ENCODE results near the gene SAMD3.
"Not testable (repeated sequence)": the region's sequence is repeated elsewhere in the genome, so short reads cannot be mapped to it uniquely, and the experiment has no call there.

SAMD3 gene

GRCh38 chr6:130260614-130261241 is 38.0 kb upstream of the SAMD3 start:
- H3K36me3 ChIP-seq (ENCODE audit: control insufficient read depth, low read length); H3K27ac ChIP-seq (ENCODE audit: low read depth, low read length); H3F3A ChIP-seq (ENCODE audit: control insufficient read depth, insufficient read depth); H3K27me3 ChIP-seq (ENCODE audit: control insufficient read depth, low read length); H3K79me2 ChIP-seq (ENCODE audit: control insufficient read depth, low read length); H3K9me2 ChIP-seq (replicated peaks; ENCODE audit: control insufficient read depth, low read length); H4K20me1 ChIP-seq (ENCODE audit: control insufficient read depth, insufficient read depth, low read depth, low read length); H3K9me3 ChIP-seq (ENCODE audit: control insufficient read depth, insufficient read depth, low read length); H3K4me1 ChIP-seq (ENCODE audit: control insufficient read depth, low read length): not testable (repeated sequence)
- Histone ChIP-seq H3K4me2 (ENCODE audit: low read length) (peak overlapping the region; percentile 22; the same call in 1 of the 2 replicates), H3K4me3 (ENCODE audit: low read length) (0 out of 2 replicates have a peak overlapping the region, but pooled peaks have one; percentile 6)

- H3K4me1 ChIP-seq (ENCODE audit: control insufficient read depth, low read length); H3K27ac ChIP-seq (ENCODE audit: low read depth, low read length); H4K20me1 ChIP-seq (ENCODE audit: control insufficient read depth, insufficient read depth, low read depth, low read length); H3K4me2 ChIP-seq (ENCODE audit: low read length); H3K79me2 ChIP-seq (ENCODE audit: control insufficient read depth, low read length); H3K9me3 ChIP-seq (ENCODE audit: control insufficient read depth, insufficient read depth, low read length); H3K9me2 ChIP-seq (replicated peaks; ENCODE audit: control insufficient read depth, low read length); H3K27me3 ChIP-seq (ENCODE audit: control insufficient read depth, low read length); H3F3A ChIP-seq (ENCODE audit: control insufficient read depth, insufficient read depth); H3K36me3 ChIP-seq (ENCODE audit: control insufficient read depth, low read length); H3K4me3 ChIP-seq (ENCODE audit: low read length): not testable (repeated sequence)
Measured at GRCh38 chr6:130260050-130260462, 37.3 kb upstream of the SAMD3 start.

GRCh38 chr6:130259557-130259956 is 36.8 kb upstream of the SAMD3 start:
- TF ChIP-seq EZH2phosphoT487 (IDR thresholded peaks at IDR 0.05; ENCODE audit: borderline replicate concordance, low read length) = no peak
- no peak for TF ChIP-seq CTCF (IDR thresholded peaks at IDR 0.05; ENCODE audit: low read depth, low read length, poor library complexity, severe bottlenecking)
- H3K4me3 ChIP-seq (ENCODE audit: low read length) = no peak overlapping the region
- peaks cover 8% of the 10 kb centered on the region for H3K4me1 ChIP-seq (ENCODE audit: control insufficient read depth, low read length)
- no peaks in the 10 kb centered on the region for H3K79me2 ChIP-seq (ENCODE audit: control insufficient read depth, low read length)
- H3K36me3 ChIP-seq (ENCODE audit: control insufficient read depth, low read length) = no peaks in the 10 kb centered on the region
- no peaks in the 10 kb centered on the region for H3K9me3 ChIP-seq (ENCODE audit: control insufficient read depth, insufficient read depth, low read length)
- no peaks in the 10 kb centered on the region for H3F3A ChIP-seq (ENCODE audit: control insufficient read depth, insufficient read depth)
- H4K20me1 ChIP-seq (ENCODE audit: control insufficient read depth, insufficient read depth, low read depth, low read length) = no peaks in the 10 kb centered on the region
- no peak overlapping the region for H3K4me2 ChIP-seq (ENCODE audit: low read length)
- no peaks in the 10 kb centered on the region for H3K27me3 ChIP-seq (ENCODE audit: control insufficient read depth, low read length)
- H3K9me2 ChIP-seq (replicated peaks; ENCODE audit: control insufficient read depth, low read length) = no peaks in the 10 kb centered on the region
- no peak overlapping the region for H3K27ac ChIP-seq (ENCODE audit: low read depth, low read length)

- Histone ChIP-seq H3K4me3 (ENCODE audit: low read length) (no peak overlapping the region), H3K4me2 (ENCODE audit: low read length) (no peak overlapping the region), H3K79me2 (ENCODE audit: control insufficient read depth, low read length) (no peaks in the 10 kb centered on the region)
Measured at GRCh38 chr6:130259140-130259539, 36.4 kb upstream of the SAMD3 start.

More at GRCh38 chr6:130259140-130259539, 36.4 kb upstream of the SAMD3 start:
- H3K36me3 ChIP-seq (ENCODE audit: control insufficient read depth, low read length) = no peaks in the 10 kb centered on the region
- no peaks in the 10 kb centered on the region for H4K20me1 ChIP-seq (ENCODE audit: control insufficient read depth, insufficient read depth, low read depth, low read length)
- H3K9me3 ChIP-seq (ENCODE audit: control insufficient read depth, insufficient read depth, low read length) = no peaks in the 10 kb centered on the region
- H3K27me3 ChIP-seq (ENCODE audit: control insufficient read depth, low read length) = no peaks in the 10 kb centered on the region
- H3K4me1 ChIP-seq (ENCODE audit: control insufficient read depth, low read length) = peaks cover 8% of the 10 kb centered on the region
- H3K9me2 ChIP-seq (replicated peaks; ENCODE audit: control insufficient read depth, low read length) = no peaks in the 10 kb centered on the region
- H3K27ac ChIP-seq (ENCODE audit: low read depth, low read length) = no peak overlapping the region
- TF ChIP-seq CTCF (IDR thresholded peaks at IDR 0.05; ENCODE audit: low read depth, low read length, poor library complexity, severe bottlenecking) = no peak
- no peaks in the 10 kb centered on the region for H3F3A ChIP-seq (ENCODE audit: control insufficient read depth, insufficient read depth)
